IPS-NIHi11 (cell line): ENCODE measurements around the gene CDH26.
"Not testable (repeated sequence)": the region's sequence is repeated elsewhere in the genome, so short reads cannot be mapped to it uniquely, and the experiment has no call there.

ENCODE experiments used
- DNase-seq: peaks from one replicate; pipeline ENCODE4 v3.0.0; 2012; ENCODE audit warnings: mixed read lengths, low spot score

CDH26 gene

DNA sequence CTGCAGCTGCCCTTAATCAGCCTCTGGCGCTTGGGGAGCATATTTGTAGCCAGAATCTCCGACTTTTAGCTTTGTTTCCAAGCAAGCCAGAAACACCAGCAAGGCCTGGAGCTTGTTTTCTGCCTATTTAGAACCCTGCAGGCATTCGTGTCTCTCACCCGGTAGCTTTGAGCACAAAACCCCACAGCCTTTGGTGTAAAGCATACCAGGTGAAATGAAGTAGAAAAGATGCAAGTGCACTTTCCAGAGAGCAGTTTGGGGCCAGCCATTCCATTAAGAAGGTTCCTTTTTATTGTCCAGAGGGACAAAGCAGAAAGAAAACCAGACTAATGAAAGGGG is 17.3 kb upstream of the CDH26 start:
- DNase-seq: no peak

DNA sequence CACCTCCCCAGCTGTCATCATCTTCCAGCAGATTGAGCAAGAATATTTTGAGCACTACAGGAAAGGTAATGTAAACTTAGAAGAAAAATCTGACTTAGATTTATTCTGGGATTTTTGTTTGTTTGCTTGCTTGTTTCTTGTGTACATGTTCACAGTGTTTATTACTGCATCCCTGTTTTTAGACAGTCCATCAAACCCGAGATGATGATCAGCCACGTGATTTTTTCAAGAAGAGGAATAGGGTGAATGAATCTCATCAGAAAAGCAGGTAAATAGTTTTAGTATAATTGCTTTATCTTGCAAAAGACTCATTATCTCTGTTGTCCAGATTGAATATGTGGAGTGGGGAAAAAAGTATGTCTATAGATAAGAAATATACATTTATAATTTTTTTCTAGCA is 16.0 kb upstream of the CDH26 start:
- no peak for DNase-seq

GRCh38 chr20:59944726-59945125 is 13.5 kb upstream of the CDH26 start:
- DNase-seq: no peak

DNA sequence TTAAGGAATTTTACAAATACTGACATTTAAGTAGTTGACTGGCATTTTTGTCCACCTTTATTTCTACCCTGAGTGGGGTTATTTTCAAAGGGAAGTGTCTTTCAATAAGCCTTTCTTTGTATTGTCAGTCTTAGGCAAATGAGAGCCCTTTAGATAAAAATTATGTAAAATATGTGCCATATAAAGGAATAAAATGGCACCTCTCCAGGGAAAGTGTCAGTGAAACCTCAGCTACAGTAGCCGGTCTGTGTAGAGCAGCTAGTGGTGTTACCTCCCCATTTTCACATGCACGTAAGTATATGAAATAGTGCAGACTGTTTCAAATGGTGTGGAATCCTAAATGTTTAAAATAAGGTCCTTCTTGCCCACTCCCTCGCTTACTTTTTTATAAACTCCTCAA is 13.0 kb upstream of the CDH26 start:
- DNase-seq: no peak

GRCh38 chr20:59945731-59946130 is 12.5 kb upstream of the CDH26 start:
- no peak for DNase-seq

- DNase-seq: no peak
These were observed 10.8 kb upstream of the CDH26 start for GRCh38 chr20:59947376-59947775.

DNA sequence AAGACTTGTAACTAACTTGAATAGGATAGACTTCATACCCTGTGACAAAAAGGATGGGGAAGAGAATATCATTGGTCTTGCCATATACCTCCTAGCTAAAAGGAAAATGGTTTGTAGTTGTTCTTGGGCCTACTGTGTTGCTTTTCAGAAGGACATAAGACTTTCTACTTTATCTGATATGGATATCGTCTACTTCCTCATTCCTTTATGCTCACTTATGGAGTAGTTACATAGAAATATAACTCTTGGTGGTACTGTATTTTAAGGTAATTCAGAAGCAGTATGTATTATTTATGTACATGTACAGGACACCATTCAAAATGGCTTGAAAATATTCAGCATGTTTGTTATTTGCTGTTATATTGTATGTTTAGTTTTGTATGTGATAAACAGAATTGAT is 10.0 kb upstream of the CDH26 start:
- no peak for DNase-seq

DNA sequence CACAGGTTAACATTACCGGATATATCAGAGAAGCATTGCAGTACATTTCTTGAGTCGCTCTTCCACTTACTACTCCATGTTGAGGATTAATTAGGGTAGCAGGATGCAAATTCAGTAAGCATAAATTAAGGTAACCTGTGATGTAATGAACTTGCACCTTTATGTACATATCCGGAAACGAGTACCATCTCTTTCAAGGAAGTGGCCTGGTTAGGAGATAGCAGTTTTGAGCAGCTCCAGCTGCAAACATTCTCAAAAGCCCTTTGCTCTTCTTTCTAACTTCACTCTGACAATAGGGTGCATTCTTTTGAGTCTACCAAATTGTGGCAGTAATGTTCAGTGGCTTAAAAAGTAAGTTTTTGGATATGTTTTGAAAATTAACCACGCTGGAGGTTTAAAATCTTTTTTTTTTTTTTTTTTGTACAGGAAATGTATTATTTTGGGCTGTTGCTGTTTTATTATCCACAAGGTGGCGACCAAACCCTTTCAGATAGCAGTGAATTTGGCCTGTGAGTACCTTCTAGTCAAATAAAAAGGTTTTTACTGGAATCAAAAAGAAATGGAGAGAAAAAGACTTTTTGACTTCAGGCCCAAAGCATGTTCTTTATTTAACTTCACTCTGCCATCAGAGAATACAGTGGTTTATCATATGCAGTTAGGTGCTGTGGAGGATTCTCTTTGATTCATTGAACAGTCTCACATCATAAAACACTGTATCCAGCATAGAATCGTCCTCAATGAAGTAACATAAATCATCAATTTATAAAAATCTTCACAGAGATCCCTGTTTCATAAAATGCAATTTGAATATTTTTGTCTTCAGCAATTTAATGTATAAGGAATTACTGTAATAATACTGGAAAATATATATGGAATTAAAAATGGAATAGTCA is 9.1 kb upstream of the CDH26 start:
- DNase-seq: no peak

- no peak for DNase-seq
These were observed 8.3 kb upstream of the CDH26 start for GRCh38 chr20:59949911-59950310.

DNA sequence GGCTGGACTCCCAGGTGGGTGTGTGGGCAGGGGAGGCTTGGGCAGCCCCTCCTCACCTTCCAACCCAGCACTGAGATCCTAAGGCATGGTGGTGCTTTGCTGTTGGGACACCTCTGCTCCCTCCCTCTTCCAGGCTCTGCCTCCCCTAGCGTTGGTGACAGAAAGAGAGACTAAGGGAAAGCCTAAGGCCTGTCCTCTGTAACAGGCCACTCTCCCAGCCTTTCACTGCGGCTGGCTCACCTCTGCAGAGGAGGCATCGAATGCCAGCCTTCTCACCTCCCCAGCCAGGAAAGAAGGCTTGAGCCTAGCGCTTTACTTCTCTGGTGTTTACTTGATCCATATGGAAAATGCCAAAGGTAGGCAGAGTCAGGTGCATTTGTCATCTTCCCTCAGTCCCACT is 3.5 kb upstream of the CDH26 start:
- DNase-seq: no peak

- DNase-seq: peak; percentile 33
These were observed 3.0 kb upstream of the CDH26 start for GRCh38 chr20:59955131-59955796.

GRCh38 chr20:59957568-59957967 is 655 bp upstream of the CDH26 start:
- not testable (repeated sequence) for DNase-seq

DNA sequence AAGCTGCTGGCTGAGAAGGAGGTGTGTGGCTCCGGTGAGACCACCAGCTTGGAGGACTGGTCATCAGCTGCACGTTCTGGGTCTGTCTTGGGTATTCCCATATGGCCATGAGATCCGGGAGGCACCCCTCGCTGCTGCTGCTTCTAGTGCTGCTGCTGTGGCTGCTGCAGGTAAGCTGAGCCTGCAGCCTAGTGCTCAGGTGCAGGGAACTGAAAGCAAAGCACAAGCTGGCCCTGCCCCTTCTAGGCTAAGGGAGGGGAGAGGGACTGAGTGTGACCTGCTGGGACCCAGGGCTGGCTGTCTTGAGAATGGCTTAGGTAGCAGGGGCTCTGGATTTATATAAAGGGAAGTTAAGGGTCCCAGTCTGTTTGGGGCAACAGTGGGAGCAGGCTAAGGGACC is 403 bp downstream of the CDH26 start:
- DNase-seq: peak; percentile 26

- DNase-seq: no peak
These were observed 3.2 kb downstream of the CDH26 start for GRCh38 chr20:59961423-59961822.

- no peak for DNase-seq
These were observed 3.9 kb downstream of the CDH26 start for GRCh38 chr20:59962155-59962554.

GRCh38 chr20:59966428-59966827 is 8.2 kb downstream of the CDH26 start:
- no peak for DNase-seq

GRCh38 chr20:59971428-59971827 is 13.2 kb downstream of the CDH26 start:
- DNase-seq: no peak

- no peak for DNase-seq
These were observed 14.0 kb downstream of the CDH26 start for GRCh38 chr20:59972037-59972801.

DNA sequence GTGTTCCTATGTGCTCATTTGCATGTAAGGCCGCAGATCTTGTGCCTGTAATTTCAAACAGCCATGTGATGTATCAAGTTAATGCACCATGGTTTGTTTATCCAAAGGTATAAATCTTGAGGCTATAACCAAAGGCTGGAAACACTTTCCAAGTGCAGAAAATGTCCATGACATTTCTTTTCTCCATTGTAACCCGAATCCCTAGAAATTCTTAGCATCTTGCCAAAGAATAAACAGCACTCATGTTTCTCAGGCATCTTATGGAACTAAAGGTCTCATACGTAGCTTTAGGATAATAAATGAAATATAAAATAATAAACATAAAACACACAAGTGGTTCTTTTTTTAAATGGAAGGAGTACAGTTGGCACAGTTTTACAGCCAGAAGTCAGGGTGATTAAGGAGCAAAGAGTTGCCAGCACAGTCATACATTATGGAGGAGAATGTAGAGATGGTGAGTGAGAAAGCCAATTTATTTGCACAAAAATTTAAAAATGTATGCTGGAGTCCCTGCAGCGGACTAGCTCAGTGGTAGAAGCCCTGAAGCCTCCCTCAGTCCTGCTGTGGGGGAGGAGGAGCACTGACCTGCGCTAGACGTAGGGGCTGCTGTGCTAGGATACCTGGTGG is 18.0 kb downstream of the CDH26 start:
- DNase-seq: no peak

DNA sequence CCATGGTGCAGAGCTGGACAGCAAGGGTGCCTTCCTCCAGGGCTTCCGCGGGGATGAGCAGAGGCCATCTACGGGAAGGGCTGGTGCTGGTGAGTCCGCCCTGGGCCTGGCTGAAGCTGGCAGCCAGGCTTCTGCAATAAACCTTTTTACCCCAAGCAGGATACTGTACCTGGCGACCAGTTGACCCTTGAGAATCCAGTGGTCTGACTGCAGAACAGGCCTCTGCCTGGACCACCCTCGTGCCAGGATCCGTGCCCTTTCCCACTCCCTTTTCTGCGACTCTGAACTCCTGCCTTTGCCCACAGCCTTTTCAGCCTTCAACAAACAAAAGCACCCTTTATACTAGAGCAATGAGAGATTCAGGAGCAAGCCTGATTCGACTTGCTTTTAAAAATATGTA is 18.9 kb downstream of the CDH26 start:
- DNase-seq: no peak

GRCh38 chr20:59983076-59983475 is 24.9 kb downstream of the CDH26 start:
- DNase-seq: no peak

GRCh38 chr20:59984541-59984940 is 26.3 kb downstream of the CDH26 start:
- no peak for DNase-seq
